Smooth muscle cell (in vitro differentiated cells): ENCODE data around the gene HS6ST1. TPM values are rescaled to one million over a fixed set of nuclear protein-coding genes. Genes with fewer than 3 reads are reported as not detected.
"Not testable (repeated sequence)": the region's sequence is repeated elsewhere in the genome, so short reads cannot be mapped to it uniquely, and the experiment has no call there.

Source experiments
- DNase-seq: peaks from one replicate; lab custom pipeline; 2025; ENCODE audit not compliant: unreplicated experiment; lab: John Stamatoyannopoulos, UW
- H2AFZ ChIP-seq: fragments of 200-600 bp; sonication (generic); 2 replicates; pipeline ENCODE4 v1.6.0; 2016; ENCODE audit warnings: antibody characterized with exemption, low read depth, mild to moderate bottlenecking
- H3F3A ChIP-seq: fragments of 200-600 bp; sonication (generic); 2 replicates; pipeline ENCODE4 v1.6.0; 2017; ENCODE audit warnings: antibody characterized with exemption, low read depth
- H3K27ac ChIP-seq: fragments of 200-600 bp; sonication (generic); 2 replicates; pipeline ENCODE4 v1.5.1; 2016; ENCODE audit warnings: low read depth, mild to moderate bottlenecking
- H3K27me3 ChIP-seq: fragments of 200-600 bp; sonication (generic); 2 replicates; pipeline ENCODE4 v1.6.1; 2016; ENCODE audit warnings: low read depth, mild to moderate bottlenecking
- H3K36me3 ChIP-seq: fragments of 200-600 bp; sonication (generic); 2 replicates; pipeline ENCODE4 v1.5.1; 2016; ENCODE audit warnings: low read depth
- H3K4me1 ChIP-seq: fragments of 200-600 bp; sonication (generic); 2 replicates; pipeline ENCODE4 v1.5.1; 2016; ENCODE audit warnings: low read depth
- H3K4me2 ChIP-seq: fragments of 200-600 bp; sonication (generic); 2 replicates; pipeline ENCODE4 v1.6.0; 2016; ENCODE audit warnings: mild to moderate bottlenecking
- H3K4me3 ChIP-seq: fragments of 200-600 bp; sonication (generic); 2 replicates; pipeline ENCODE4 v1.5.1; 2016; ENCODE audit warnings: mild to moderate bottlenecking
- H3K79me2 ChIP-seq: fragments of 200-600 bp; sonication (generic); 2 replicates; pipeline ENCODE4 v1.6.0; 2016; ENCODE audit warnings: low read depth, mild to moderate bottlenecking
- H3K9ac ChIP-seq: fragments of 200-600 bp; sonication (generic); 2 replicates; pipeline ENCODE4 v1.6.0; 2016; ENCODE audit warnings: low read depth
- H3K9me3 ChIP-seq: fragments of 200-600 bp; sonication (generic); replicated peaks from 2 replicates; pipeline ENCODE4 v1.5.1; 2016; ENCODE audit warnings: low read depth
- H4K20me1 ChIP-seq: fragments of 200-600 bp; sonication (generic); 2 replicates; pipeline ENCODE4 v1.6.0; 2016; ENCODE audit warnings: low read depth
- CTCF ChIP-seq: fragments of 200-600 bp; sonication (generic); IDR thresholded peaks from 2 replicates; pipeline ENCODE4 v1.5.1; 2017; ENCODE audit warnings: borderline replicate concordance, mild to moderate bottlenecking, antibody characterized with exemption; ENCODE audit not compliant: insufficient read depth, poor library complexity, severe bottlenecking
- WGBS: methylation state at CpG from one replicate; pipeline ENCODE4 v1.1.7; 2016; ENCODE audit warnings: low lambda C conversion rate; 5-methylcytosine and 5-hydroxymethylcytosine counted together
- polyA plus RNA-seq: library from polyadenylated mRNA; unstranded; fragments of >200 nt; fragmentation: Nextera tagmentation; extraction: Ambion mirVana; gene quantifications from 2 replicates; pipeline ENCODE4 v1.2.1, GENCODE V29; 2016
- total RNA-seq: library from RNA; depleted of rRNA; stranded (reverse); fragments of >200 nt; gene quantifications from 2 replicates; pipeline ENCODE4 v1.2.3, GENCODE V29; 2014

The HS6ST1 gene
- total and polyA plus RNA-seq, 2 experiments from 2014 or later: 9.3 to 13.0 TPM

DNA sequence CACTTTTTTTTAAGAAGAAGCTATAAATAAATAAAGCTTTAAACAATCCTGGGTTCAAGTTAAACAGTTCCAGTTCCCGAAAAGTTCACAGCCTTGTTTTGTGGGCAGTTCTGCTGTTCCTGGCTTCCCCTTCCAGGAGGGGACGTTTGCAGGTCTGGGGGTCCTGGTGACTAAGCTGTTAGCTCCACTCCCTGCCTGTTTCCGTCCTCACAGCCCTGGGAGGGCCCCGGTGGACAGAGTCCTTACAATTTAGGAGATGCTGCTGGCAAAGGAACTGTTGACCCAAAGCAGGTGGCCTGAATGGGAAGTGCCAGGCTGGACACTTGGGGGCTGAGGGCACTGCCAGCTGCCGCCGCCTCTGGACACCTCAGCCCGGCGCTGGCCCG, 53.1 kb downstream of the HS6ST1 start:
- H3K79me2 ChIP-seq, H3K9me3 ChIP-seq, H4K20me1 ChIP-seq, DNase-seq, H3K36me3 ChIP-seq, H3F3A ChIP-seq, H2AFZ ChIP-seq, H3K4me3 ChIP-seq, H3K9ac ChIP-seq, H3K27ac ChIP-seq, H3K4me2 ChIP-seq, H3K27me3 ChIP-seq: not testable (repeated sequence)
- peaks cover 15% of the 10 kb centered on the region for H3K4me1 ChIP-seq
- 84% methylated on average over 4 of the region's 9 CpGs for WGBS

- no peak for TF ChIP-seq CTCF
- no peak overlapping the region for H3K9ac ChIP-seq
- H3K27ac ChIP-seq: no peak overlapping the region
- H3K9me3 ChIP-seq: no peaks in the 10 kb centered on the region
- no peak overlapping the region for H3K4me3 ChIP-seq
- H3K4me1 ChIP-seq: peaks cover 15% of the 10 kb centered on the region
- WGBS: 98% methylated on average over 12 of the region's 12 CpGs
- H3K27me3 ChIP-seq: no peaks in the 10 kb centered on the region
- DNase-seq: no peak
- H3K79me2 ChIP-seq: no peaks in the 10 kb centered on the region
- H3K4me2 ChIP-seq: no peak overlapping the region
- peaks cover 4% of the 10 kb centered on the region for H3F3A ChIP-seq
- no peak overlapping the region for H2AFZ ChIP-seq
- H4K20me1 ChIP-seq: peaks cover 4% of the 10 kb centered on the region
- no peaks in the 10 kb centered on the region for H3K36me3 ChIP-seq
Observed at GRCh38 chr2:128264881-128265607, 53.6 kb downstream of the HS6ST1 start.

DNA sequence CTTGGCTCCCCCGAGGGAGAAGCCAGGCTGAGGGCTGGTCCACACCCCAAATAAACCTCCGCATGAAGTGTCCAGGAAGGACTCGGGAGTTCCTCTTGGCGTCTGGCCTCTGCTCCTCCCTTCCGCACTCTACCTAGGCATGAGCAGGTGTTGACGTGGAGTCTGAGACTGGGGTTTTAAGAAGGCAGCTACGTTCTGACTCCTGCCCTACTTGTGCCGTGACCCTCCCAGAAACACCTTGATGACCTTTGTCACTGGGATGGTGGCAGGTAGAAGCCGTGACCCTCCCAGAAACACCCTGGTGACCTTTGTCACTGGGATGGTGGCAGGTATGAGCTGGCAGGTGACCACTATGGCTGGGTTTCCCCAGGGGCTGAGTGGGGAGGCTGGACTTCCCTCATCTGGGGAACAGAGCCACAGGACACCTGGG, 54.8 kb downstream of the HS6ST1 start:
- Histone ChIP-seq H3K4me1 (peaks cover 15% of the 10 kb centered on the region), H3K4me2 (no peak overlapping the region), H3K27me3 (no peaks in the 10 kb centered on the region), H3K4me3 (no peak overlapping the region), H3F3A (peaks cover 4% of the 10 kb centered on the region), H3K79me2 (no peaks in the 10 kb centered on the region), H4K20me1 (peaks cover under 1% of the 10 kb centered on the region), H3K9me3 (no peaks in the 10 kb centered on the region), H3K9ac (no peak overlapping the region), H3K27ac (no peak overlapping the region), H2AFZ (no peak overlapping the region), H3K36me3 (no peaks in the 10 kb centered on the region)
- WGBS: 98% methylated on average over 9 of the region's 9 CpGs
- no peak for DNase-seq
- no peak for TF ChIP-seq CTCF

- DNase-seq: no peak
- H3K4me3 ChIP-seq: no peak overlapping the region
- no peak overlapping the region for H3K4me2 ChIP-seq
- H3K79me2 ChIP-seq: no peaks in the 10 kb centered on the region
- H3K36me3 ChIP-seq: no peaks in the 10 kb centered on the region
- no peaks in the 10 kb centered on the region for H4K20me1 ChIP-seq
- H2AFZ ChIP-seq: no peak overlapping the region
- H3K9ac ChIP-seq: no peak overlapping the region
- no peak overlapping the region for H3K27ac ChIP-seq
- no peaks in the 10 kb centered on the region for H3K9me3 ChIP-seq
- TF ChIP-seq CTCF: no peak
- WGBS: 96% methylated on average over 20 of the region's 20 CpGs
- H3F3A ChIP-seq: peaks cover 4% of the 10 kb centered on the region
- H3K4me1 ChIP-seq: peaks cover 15% of the 10 kb centered on the region
- no peaks in the 10 kb centered on the region for H3K27me3 ChIP-seq
Observed at GRCh38 chr2:128262315-128263253, 56.1 kb downstream of the HS6ST1 start.
